Spleen (tissue), 11 donors: ENCODE results near the gene FOXR2. TPM values are rescaled to one million over a fixed set of nuclear protein-coding genes. Genes with fewer than 3 reads are reported as not detected.

Experiments used
- DNase-seq: peaks from one replicate; pipeline ENCODE4 v3.0.0-alpha.2; 2020
- H3K27ac ChIP-seq, 8 donors: fragments of 200-600 bp; sonication (generic) in 7 of 8; 1 replicate in 4 of 8; 2 replicates in 4 of 8; pipeline versions ENCODE4 v1.5.0 to v1.8.0; 2016 to 2021; ENCODE audit warnings: inconsistent platforms in 4 of 8, mild to moderate bottlenecking in 4 of 8, moderate library complexity in 1 of 8
- H3K27me3 ChIP-seq, 7 donors: fragments of 200-600 bp; sonication (generic) in 6 of 7; replicated peaks in 1 of 7; 1 replicate in 4 of 7; 2 replicates in 3 of 7; pipeline versions ENCODE4 v1.5.0 to v1.8.0; 2016 to 2021; ENCODE audit warnings: inconsistent platforms in 3 of 7, mild to moderate bottlenecking in 1 of 7
- H3K36me3 ChIP-seq, 6 donors: fragments of 200-600 bp; sonication (generic) in 5 of 6; 1 replicate in 4 of 6; 2 replicates in 2 of 6; pipeline versions ENCODE4 v1.5.0 to v1.8.0; 2016 to 2021; ENCODE audit warnings: inconsistent platforms in 2 of 6
- H3K4me1 ChIP-seq, 6 donors: fragments of 200-600 bp; sonication (generic) in 5 of 6; 1 replicate in 3 of 6; 2 replicates in 3 of 6; pipeline versions ENCODE4 v1.5.0 to v1.8.0; 2016 to 2021; ENCODE audit warnings: inconsistent platforms in 3 of 6
- H3K4me3 ChIP-seq, 8 donors: fragments of 200-600 bp; sonication (generic) in 7 of 8; 1 replicate in 4 of 8; 2 replicates in 4 of 8; pipeline versions ENCODE4 v1.5.0 to v1.8.0; 2016 to 2021; ENCODE audit warnings: inconsistent platforms in 4 of 8, mild to moderate bottlenecking in 4 of 8, moderate library complexity in 2 of 8
- H3K9me3 ChIP-seq, 8 donors: fragments of 200-600 bp; sonication (generic) in 7 of 8; 1 replicate in 4 of 8; 2 replicates in 4 of 8; pipeline versions ENCODE4 v1.5.0 to v1.8.0; 2016 to 2021; ENCODE audit warnings: inconsistent platforms in 4 of 8
- CTCF ChIP-seq, 11 experiments: fragments of 200-600 bp in 7 of 11; fragments of 450-650 bp in 4 of 11; sonication (generic) in 4 of 11; IDR thresholded peaks in 8 of 11; conservative IDR thresholded peaks in 3 of 11; 1 replicate in 7 of 11; 2 replicates in 4 of 11; pipeline versions ENCODE4 v1.4.0 to v1.8.0; 2016 to 2021; ENCODE audit warnings: antibody characterized with exemption in 11 of 11, inconsistent platforms in 4 of 11, mild to moderate bottlenecking in 1 of 11
- POLR2A ChIP-seq, 3 donors: fragments of 450-650 bp; IDR thresholded peaks; one replicate each; pipeline ENCODE4 v1.5.1; 2017; ENCODE audit warnings: antibody characterized with exemption in 3 of 3, mild to moderate bottlenecking in 1 of 3
- POLR2AphosphoS5 ChIP-seq, 3 donors: sonication (generic); formaldehyde crosslinking; IDR thresholded peaks; one replicate each; pipeline ENCODE4 v1.5.1; 2017; ENCODE audit warnings: antibody characterized with exemption in 3 of 3
- WGBS, 5 donors: extraction: QIAGEN DNeasy Blood & Tissue Kit in 3 of 5; methylation state at CpG; one replicate each; pipeline versions ENCODE4 v1.1.5 to v1.1.7; 2013 to 2018; 5-methylcytosine and 5-hydroxymethylcytosine counted together
- intact Hi-C: fragments of 100-400 bp; cut with DNase I; formaldehyde crosslinking; loops from one replicate; pipeline ENCODE4 v1.15.0; 2023; ENCODE audit warnings: low total_unique reads
- polyA plus RNA-seq, 3 donors: library from polyadenylated mRNA; stranded (reverse); fragments of 200-250 nt; gene quantifications; one replicate each; pipeline ENCODE4 v1.2.1, GENCODE V29; 2013
- total RNA-seq, 7 donors: library from RNA; depleted of rRNA in 3 of 7; stranded (reverse); fragments of >200 nt in 3 of 7; fragmentation: NEBNext Ultra II Directional in 4 of 7; extraction: Animal tissue kit (Norgen Biotek cat#: 25700) in 4 of 7; gene quantifications; one replicate each; pipeline versions ENCODE4 v1.1.0 to v1.2.1, GENCODE V29; 2016 to 2021
- donor health status: healthy with polysubstance abuse.
- donor health status: DM: no; HTN: no; CAD: no; lungs with moderate emphysema.
- donor health status: DM: no; HTN: no; CAD: no.
- donor health status: Bipolar disorder and iron deficiency.
- donor health status: healthy.
- donor health status: DM: no; HTN: no; CAD: no.
- donor health status: DM: yes; HTN: yes; CAD: no.

The FOXR2 gene
- total and polyA plus RNA-seq, 10 donors = not detected

DNA sequence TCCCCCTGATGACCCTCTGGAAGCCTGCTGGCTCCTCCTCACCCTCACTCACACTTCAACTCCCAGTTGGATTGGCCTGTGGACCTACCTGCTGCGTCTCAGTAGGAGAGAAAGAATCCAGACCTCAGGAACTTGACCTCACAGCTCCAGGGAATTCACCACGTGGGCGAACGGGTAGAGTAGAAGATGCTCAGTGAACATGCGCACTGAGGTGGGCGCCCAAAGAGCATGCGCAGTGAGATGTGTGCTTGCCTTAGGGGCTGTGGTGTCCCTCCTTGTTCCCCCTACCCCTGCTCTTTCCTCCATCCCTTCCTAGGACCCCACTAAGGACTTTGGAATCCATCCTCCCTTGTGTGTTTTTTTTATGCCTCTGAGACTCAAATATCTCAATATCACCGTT is 12.9 kb downstream of the FOXR2 start:
- H3K9me3 ChIP-seq = peaks cover 0 to 6% (median 0%) of the 10 kb centered on the region in 8 donors
- no peaks in the 10 kb centered on the region for H3K27me3 ChIP-seq
- H3K36me3 ChIP-seq = no peaks in the 10 kb centered on the region
- TF ChIP-seq CTCF (IDR thresholded peaks at IDR 0.05 in 8 of 11, conservative IDR thresholded peaks at IDR 0.05 in 3 of 11) (no peak), POLR2AphosphoS5 (IDR thresholded peaks at IDR 0.05) (no peak), POLR2A (IDR thresholded peaks at IDR 0.05) (no peak)
- 70 to 89% (median 87%) methylated on average over 7 to 8 of the region's 8 CpGs for WGBS, 5 donors
- intact Hi-C loops = no loop called here
- H3K27ac ChIP-seq = no peak overlapping the region
- H3K4me3 ChIP-seq = no peak overlapping the region
- H3K4me1 ChIP-seq = no peaks in the 10 kb centered on the region
- no peak for DNase-seq

DNA sequence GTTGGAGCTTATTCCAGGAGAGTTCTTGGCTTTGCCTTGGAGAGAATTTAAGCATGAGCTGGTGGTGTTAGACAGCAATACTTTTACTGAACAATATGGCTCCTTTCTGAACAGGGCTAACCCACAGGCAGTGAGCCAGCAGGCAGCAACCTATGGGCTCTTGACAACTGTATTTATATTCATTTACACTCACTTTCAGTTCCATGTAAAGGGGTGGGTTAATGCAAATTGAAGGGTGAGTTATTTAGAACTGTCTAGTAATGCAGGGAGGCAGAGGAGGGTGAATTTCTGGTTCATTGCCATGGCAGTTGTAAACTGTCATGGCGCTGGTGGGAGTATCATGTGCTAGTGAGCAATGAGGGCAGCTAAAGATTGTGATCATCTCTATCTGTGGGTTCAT is 15.7 kb downstream of the FOXR2 start:
- intact Hi-C loops = no loop called here
- no peak for DNase-seq
- Histone ChIP-seq H3K9me3 (peaks cover 0 to 4% (median 0%) of the 10 kb centered on the region in 8 donors), H3K27me3 (no peaks in the 10 kb centered on the region), H3K4me3 (no peak overlapping the region), H3K36me3 (no peaks in the 10 kb centered on the region), H3K4me1 (no peaks in the 10 kb centered on the region), H3K27ac (no peak overlapping the region)
- WGBS, 5 donors = 42 to 89% (median 64%) methylated on average over 1 of the region's 1 CpG
- TF ChIP-seq POLR2AphosphoS5 (IDR thresholded peaks at IDR 0.05) (no peak), POLR2A (IDR thresholded peaks at IDR 0.05) (no peak), CTCF (IDR thresholded peaks at IDR 0.05 in 8 of 11, conservative IDR thresholded peaks at IDR 0.05 in 3 of 11) (no peak)

- Histone ChIP-seq H3K9me3 (peaks cover 0 to 4% (median 0%) of the 10 kb centered on the region in 8 donors), H3K4me3 (no peak overlapping the region), H3K36me3 (no peaks in the 10 kb centered on the region), H3K27ac (no peak overlapping the region), H3K4me1 (no peaks in the 10 kb centered on the region), H3K27me3 (no peaks in the 10 kb centered on the region)
- TF ChIP-seq CTCF (IDR thresholded peaks at IDR 0.05 in 8 of 11, conservative IDR thresholded peaks at IDR 0.05 in 3 of 11) (no peak), POLR2A (IDR thresholded peaks at IDR 0.05) (no peak), POLR2AphosphoS5 (IDR thresholded peaks at IDR 0.05) (no peak)
- intact Hi-C loops = no loop called here
- 56 to 76% (median 70%) methylated on average over 4 of the region's 4 CpGs for WGBS, 5 donors
- DNase-seq = no peak
Observed at GRCh38 chrX:55640854-55641253, 17.7 kb downstream of the FOXR2 start.

DNA sequence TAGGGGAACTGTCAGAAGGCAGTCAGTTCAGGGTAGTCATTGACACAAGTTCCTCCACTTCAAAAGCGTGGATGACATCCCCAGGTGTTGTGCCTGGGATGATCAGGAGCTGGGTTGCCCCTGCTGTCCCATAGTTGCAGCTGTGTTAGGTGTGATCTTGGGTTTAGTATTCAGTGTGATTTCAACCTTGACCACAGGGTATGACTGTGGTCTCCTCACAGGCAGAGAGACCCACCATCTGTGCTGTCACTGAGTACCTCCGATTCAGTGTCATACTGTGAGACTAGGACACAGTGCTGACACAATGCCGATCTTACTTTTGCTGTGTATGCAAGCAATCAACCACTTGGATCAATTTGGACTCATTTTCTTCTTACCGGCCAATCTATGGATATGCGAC is 25.2 kb downstream of the FOXR2 start:
- DNase-seq = no peak
- Histone ChIP-seq H3K9me3 (peaks cover 0 to 5% (median 0%) of the 10 kb centered on the region in 8 donors), H3K4me3 (no peak overlapping the region), H3K27ac (peak overlapping the region in 4 of 8 donors; percentile 42 to 55 (median 47)), H3K27me3 (no peaks in the 10 kb centered on the region), H3K4me1 (no peaks in the 10 kb centered on the region), H3K36me3 (no peaks in the 10 kb centered on the region)
- 77 to 94% (median 81%) methylated on average over 2 to 5 of the region's 5 CpGs for WGBS, 5 donors
- intact Hi-C loops = no loop called here
- TF ChIP-seq POLR2AphosphoS5 (IDR thresholded peaks at IDR 0.05) (no peak), POLR2A (IDR thresholded peaks at IDR 0.05) (no peak), CTCF (IDR thresholded peaks at IDR 0.05 in 8 of 11, conservative IDR thresholded peaks at IDR 0.05 in 3 of 11) (no peak)
